Activated naive CD4-positive, alpha-beta T cell treated with anti-CD3 and anti-CD28 coated beads for 36 hours (primary cell): Measurements from ENCODE around the gene RPL6. TPM values are rescaled to one million over a fixed set of nuclear protein-coding genes. Genes with fewer than 3 reads are reported as not detected.
"Not testable (repeated sequence)": the region's sequence is repeated elsewhere in the genome, so short reads cannot be mapped to it uniquely, and the experiment has no call there.

Source experiments
- CTCF ChIA-PET: fragments of 350-600 bp; sonication (Branson Sonifier 250); formaldehyde crosslinking; loops from one replicate; lab custom pipeline; 2021; ENCODE audit warnings: antibody characterized with exemption; lab: Charles Lee
- DNase-seq: peaks from one replicate; pipeline ENCODE4 v3.0.0-alpha.2; 2020
- H3K27ac Mint-ChIP-seq: one replicate; pipeline ENCODE4 v1.8.0; 2021; ENCODE audit warnings: mild to moderate bottlenecking, mixed read lengths
- H3K27me3 Mint-ChIP-seq: one replicate; pipeline ENCODE4 v1.8.0; 2021; ENCODE audit warnings: low read depth, mixed read lengths
- H3K36me3 Mint-ChIP-seq: one replicate; pipeline ENCODE4 v1.8.0; 2021; ENCODE audit warnings: low read depth, mixed read lengths
- H3K4me1 Mint-ChIP-seq: one replicate; pipeline ENCODE4 v1.8.0; 2021; ENCODE audit warnings: low read depth, mixed read lengths
- H3K4me3 Mint-ChIP-seq: one replicate; pipeline ENCODE4 v1.8.0; 2021; ENCODE audit warnings: mild to moderate bottlenecking, moderate library complexity, mixed read lengths
- H3K9me3 Mint-ChIP-seq: one replicate; pipeline ENCODE4 v1.8.0; 2021; ENCODE audit warnings: mixed read lengths
- intact Hi-C: fragments of 100-400 bp; cut with micrococcal nuclease; formaldehyde crosslinking; loops from one replicate; pipeline ENCODE4 v1.15.1; 2023
- total RNA-seq, 2 experiments: library from RNA; stranded (reverse); gene quantifications; one replicate each; pipeline ENCODE4 v1.2.3, GENCODE V29; 2021

The RPL6 gene
- total RNA-seq, 2 experiments from 2014 or later = 2,358 to 2,432 TPM

GRCh38 chr12:112418273-112418607 is 8.8 kb upstream of the RPL6 start:
- DNase-seq = no peak
- intact Hi-C loops = loop anchor here (1.0 to 10.0 kb wide), 3 partner anchors 9 to 823 kb away; partner anchors contain the start of genes ATXN2 and RPL6
- Mint-ChIP-seq H3K4me1 (peaks cover 38% of the 10 kb centered on the region), H3K27me3 (no peaks in the 10 kb centered on the region), H3K36me3 (peaks cover 17% of the 10 kb centered on the region), H3K9me3 (no peaks in the 10 kb centered on the region), H3K27ac (peak overlapping the region; percentile 91), H3K4me3 (peak overlapping the region; percentile 83)
- CTCF ChIA-PET = no interaction called here

- not testable (repeated sequence) for H3K27ac Mint-ChIP-seq, DNase-seq, H3K27me3 Mint-ChIP-seq, H3K4me3 Mint-ChIP-seq, H3K9me3 Mint-ChIP-seq
- intact Hi-C loops = loop anchor here (10.0 kb wide), 1 partner anchor 821 kb away; the partner anchor contains the start of gene ATXN2
- CTCF ChIA-PET = interaction anchor here (0.7 kb wide), 1 partner anchor 1774 kb away, joined by 4 read pairs; no protein-coding TSS in a partner anchor
- Mint-ChIP-seq H3K4me1 (peaks cover 22% of the 10 kb centered on the region), H3K36me3 (peaks cover 12% of the 10 kb centered on the region)
These were observed 6.1 kb upstream of the RPL6 start for GRCh38 chr12:112415457-112415856.

GRCh38 chr12:112413855-112414625 is 4.6 kb upstream of the RPL6 start:
- H3K4me1 Mint-ChIP-seq = peaks cover 14% of the 10 kb centered on the region
- no peaks in the 10 kb centered on the region for H3K27me3 Mint-ChIP-seq
- peaks cover 11% of the 10 kb centered on the region for H3K36me3 Mint-ChIP-seq
- H3K9me3 Mint-ChIP-seq = no peaks in the 10 kb centered on the region
- CTCF ChIA-PET = interaction anchor here (0.7 to 0.9 kb wide), 2 partner anchors 9 to 568 kb away, joined by 3 read pairs; no protein-coding TSS in a partner anchor
- no peak overlapping the region for H3K4me3 Mint-ChIP-seq
- DNase-seq = no peak
- no peak overlapping the region for H3K27ac Mint-ChIP-seq
- intact Hi-C loops = loop anchor here (10.0 kb wide), 1 partner anchor 819 kb away; the partner anchor contains the start of gene ATXN2

GRCh38 chr12:112409906-112410244 is 470 bp upstream of the RPL6 start:
- DNase-seq = no peak
- peaks cover 43% of the 10 kb centered on the region for H3K4me1 Mint-ChIP-seq
- CTCF ChIA-PET = interaction anchor here (0.6 to 3.2 kb wide), 2 partner anchors 139 to 212 kb away, joined by 4 to 12 read pairs; no protein-coding TSS in a partner anchor
- H3K36me3 Mint-ChIP-seq = peaks cover 42% of the 10 kb centered on the region
- intact Hi-C loops = loop anchor here (1.0 to 10.0 kb wide), 10 partner anchors 8 to 1005 kb away; partner anchors contain the start of genes ATXN2, ERP29, HECTD4 and MAPKAPK5
- no peaks in the 10 kb centered on the region for H3K27me3 Mint-ChIP-seq
- H3K4me3 Mint-ChIP-seq = peak overlapping the region; percentile 100
- no peaks in the 10 kb centered on the region for H3K9me3 Mint-ChIP-seq
- peak overlapping the region; percentile 100 for H3K27ac Mint-ChIP-seq

GRCh38 chr12:112408621-112409020 is 784 bp downstream of the RPL6 start:
- intact Hi-C loops = loop anchor here (1.0 to 10.0 kb wide), 8 partner anchors 10 to 1004 kb away; partner anchors contain the start of genes ERP29, HECTD4, MAPKAPK5 and NAA25
- CTCF ChIA-PET = no interaction called here
- peaks cover 47% of the 10 kb centered on the region for H3K36me3 Mint-ChIP-seq

GRCh38 chr12:112407683-112408082 is 1.7 kb downstream of the RPL6 start:
- H3K27me3 Mint-ChIP-seq, CTCF ChIA-PET, H3K9me3 Mint-ChIP-seq, DNase-seq: not testable (repeated sequence)
- peak overlapping the region; percentile 100 for H3K27ac Mint-ChIP-seq
- H3K36me3 Mint-ChIP-seq = peaks cover 47% of the 10 kb centered on the region
- intact Hi-C loops = loop anchor here (2.0 to 10.0 kb wide), 4 partner anchors 277 to 1003 kb away; partner anchors contain the start of genes MAPKAPK5, NAA25 and SH2B3
- peak overlapping the region; percentile 100 for H3K4me3 Mint-ChIP-seq
- H3K4me1 Mint-ChIP-seq = peaks cover 43% of the 10 kb centered on the region

More at GRCh38 chr12:112408621-112409020, 784 bp downstream of the RPL6 start:
- Mint-ChIP-seq H3K4me1 (peaks cover 43% of the 10 kb centered on the region), H3K27ac (peak overlapping the region; percentile 100), H3K4me3 (peak overlapping the region; percentile 100), H3K9me3 (no peaks in the 10 kb centered on the region), H3K27me3 (no peaks in the 10 kb centered on the region)
- no peak for DNase-seq

GRCh38 chr12:112406519-112407488 is 2.6 kb downstream of the RPL6 start:
- no peaks in the 10 kb centered on the region for H3K27me3 Mint-ChIP-seq
- peaks cover 47% of the 10 kb centered on the region for H3K36me3 Mint-ChIP-seq
- CTCF ChIA-PET = interaction anchor here (1.1 to 1.6 kb wide), 2 partner anchors 13 to 20 kb away, joined by 3 to 4 read pairs; no protein-coding TSS in a partner anchor
- DNase-seq = no peak
- no peaks in the 10 kb centered on the region for H3K9me3 Mint-ChIP-seq
- intact Hi-C loops = loop anchor here (5.0 to 10.0 kb wide), 2 partner anchors 300 to 1002 kb away; partner anchors contain the start of genes NAA25 and SH2B3
- peak overlapping the region; percentile 100 for H3K4me3 Mint-ChIP-seq
- peaks cover 43% of the 10 kb centered on the region for H3K4me1 Mint-ChIP-seq
- peak overlapping the region; percentile 74 for H3K27ac Mint-ChIP-seq

GRCh38 chr12:112401903-112402498 is 7.4 kb downstream of the RPL6 start:
- no peak for DNase-seq
- Mint-ChIP-seq H3K4me3 (no peak overlapping the region), H3K27me3 (no peaks in the 10 kb centered on the region), H3K4me1 (peaks cover 18% of the 10 kb centered on the region), H3K27ac (no peak overlapping the region), H3K36me3 (peaks cover 23% of the 10 kb centered on the region), H3K9me3 (no peaks in the 10 kb centered on the region)
- intact Hi-C loops = loop anchor here (10.0 kb wide), 1 partner anchor 997 kb away; the partner anchor contains the start of gene SH2B3
- CTCF ChIA-PET = interaction anchor here (1.0 kb wide), 1 partner anchor 15 kb away, joined by 9 read pairs; no protein-coding TSS in a partner anchor

GRCh38 chr12:112401054-112401453 is 8.4 kb downstream of the RPL6 start:
- Mint-ChIP-seq H3K4me1 (peaks cover 9% of the 10 kb centered on the region), H3K27ac (no peak overlapping the region), H3K4me3 (no peak overlapping the region), H3K36me3 (peaks cover 14% of the 10 kb centered on the region), H3K27me3 (no peaks in the 10 kb centered on the region), H3K9me3 (no peaks in the 10 kb centered on the region)
- DNase-seq = no peak
- CTCF ChIA-PET = interaction anchor here (0.7 kb wide), 1 partner anchor 218 kb away, joined by 3 read pairs; no protein-coding TSS in a partner anchor
- intact Hi-C loops = loop anchor here (10.0 kb wide), 1 partner anchor 996 kb away; the partner anchor contains the start of gene SH2B3

- H3K9me3 Mint-ChIP-seq = peaks cover 2% of the 10 kb centered on the region
These were observed 16.1 kb downstream of the RPL6 start for GRCh38 chr12:112393328-112393727.

More at GRCh38 chr12:112393328-112393727, 16.1 kb downstream of the RPL6 start:
- H3K4me1 Mint-ChIP-seq = no peaks in the 10 kb centered on the region
- no peaks in the 10 kb centered on the region for H3K27me3 Mint-ChIP-seq
- H3K4me3 Mint-ChIP-seq = no peak overlapping the region
- intact Hi-C loops = no loop called here
- CTCF ChIA-PET = interaction anchor here (1.0 kb wide), 1 partner anchor 13 kb away, joined by 3 read pairs; no protein-coding TSS in a partner anchor
- DNase-seq = no peak
- H3K36me3 Mint-ChIP-seq = no peaks in the 10 kb centered on the region
- no peak overlapping the region for H3K27ac Mint-ChIP-seq
